ENCODE measurements around the gene TARBP1.

The TARBP1 gene

DNA sequence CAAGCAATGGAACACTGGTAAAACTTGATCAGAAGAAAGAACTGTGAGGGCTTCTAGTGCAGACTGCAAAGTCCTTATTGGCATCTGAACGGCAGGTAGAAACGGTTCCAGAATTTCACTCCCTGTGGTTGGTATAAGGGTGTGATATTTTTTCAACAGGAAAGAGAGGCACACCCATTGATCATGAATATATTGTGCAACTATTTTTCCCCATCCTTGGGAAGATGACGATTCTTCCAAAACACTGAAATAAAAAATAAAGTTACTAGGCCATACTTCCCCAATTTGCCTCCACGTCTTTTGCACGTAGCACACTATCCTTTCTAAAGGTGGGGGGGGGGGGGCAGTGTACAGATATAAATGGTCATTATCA, 49.6 kb downstream of the TARBP1 start:
- Histone ChIP-seq H3K27ac (ENCODE audit: low read length) (no peak overlapping the region), H3K9ac (ENCODE audit: low read length) (no peak overlapping the region), H3K4me3 (ENCODE audit: low read length) (no peak overlapping the region), H3K4me1 (ENCODE audit: control insufficient read depth, low read depth, low read length) (no peaks in the 10 kb centered on the region), H3K27me3 (ENCODE audit: control insufficient read depth, insufficient read depth, low read length) (no peaks in the 10 kb centered on the region), H3K9me3 (ENCODE audit: control insufficient read depth, low read depth, low read length) (no peaks in the 10 kb centered on the region), H3K36me3 (ENCODE audit: control insufficient read depth, low read depth, low read length) (peaks cover 33% of the 10 kb centered on the region)

- no peak overlapping the region for H3K27ac ChIP-seq (ENCODE audit: low read length)
- peaks cover 36% of the 10 kb centered on the region for H3K36me3 ChIP-seq (ENCODE audit: control insufficient read depth, low read depth, low read length)
- no peaks in the 10 kb centered on the region for H3K4me1 ChIP-seq (ENCODE audit: control insufficient read depth, low read depth, low read length)
- no peaks in the 10 kb centered on the region for H3K27me3 ChIP-seq (ENCODE audit: control insufficient read depth, insufficient read depth, low read length)
- no peak overlapping the region for H3K9ac ChIP-seq (ENCODE audit: low read length)
- no peak overlapping the region for H3K4me3 ChIP-seq (ENCODE audit: low read length)
- H3K9me3 ChIP-seq (ENCODE audit: control insufficient read depth, low read depth, low read length): no peaks in the 10 kb centered on the region
Observed at GRCh38 chr1:234427950-234428646, 50.9 kb downstream of the TARBP1 start.

DNA sequence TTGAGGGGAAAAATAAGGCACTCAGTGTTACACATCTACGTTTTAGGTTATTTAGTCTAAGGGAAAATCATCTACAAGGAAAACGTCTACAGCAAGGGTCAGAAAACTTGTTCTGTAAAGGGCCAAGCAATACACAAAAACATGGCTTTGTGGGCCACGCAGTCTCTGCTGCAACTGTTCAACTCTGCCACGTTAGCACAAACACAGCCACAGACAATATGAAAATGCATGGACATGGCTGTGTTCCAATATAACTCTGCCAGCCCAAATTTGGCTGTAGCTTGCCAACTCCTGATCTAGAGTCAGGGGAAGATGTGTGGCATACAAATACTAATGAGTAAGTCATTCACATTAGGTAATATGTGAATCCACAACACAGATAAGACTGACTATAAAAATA, 65.0 kb downstream of the TARBP1 start:
- Histone ChIP-seq H3K4me1 (ENCODE audit: control insufficient read depth, low read depth, low read length) (no peaks in the 10 kb centered on the region), H3K27ac (ENCODE audit: low read length) (no peak overlapping the region), H3K4me3 (ENCODE audit: low read length) (no peak overlapping the region), H3K9me3 (ENCODE audit: control insufficient read depth, low read depth, low read length) (no peaks in the 10 kb centered on the region), H3K27me3 (ENCODE audit: control insufficient read depth, insufficient read depth, low read length) (no peaks in the 10 kb centered on the region), H3K36me3 (ENCODE audit: control insufficient read depth, low read depth, low read length) (peaks cover 8% of the 10 kb centered on the region), H3K9ac (ENCODE audit: low read length) (no peak overlapping the region)

GRCh38 chr1:234413485-234413884, 65.5 kb downstream of the TARBP1 start:
- no peak overlapping the region for H3K27ac ChIP-seq (ENCODE audit: low read length)
- H3K4me1 ChIP-seq (ENCODE audit: control insufficient read depth, low read depth, low read length): no peaks in the 10 kb centered on the region
- peaks cover 8% of the 10 kb centered on the region for H3K36me3 ChIP-seq (ENCODE audit: control insufficient read depth, low read depth, low read length)

DNA sequence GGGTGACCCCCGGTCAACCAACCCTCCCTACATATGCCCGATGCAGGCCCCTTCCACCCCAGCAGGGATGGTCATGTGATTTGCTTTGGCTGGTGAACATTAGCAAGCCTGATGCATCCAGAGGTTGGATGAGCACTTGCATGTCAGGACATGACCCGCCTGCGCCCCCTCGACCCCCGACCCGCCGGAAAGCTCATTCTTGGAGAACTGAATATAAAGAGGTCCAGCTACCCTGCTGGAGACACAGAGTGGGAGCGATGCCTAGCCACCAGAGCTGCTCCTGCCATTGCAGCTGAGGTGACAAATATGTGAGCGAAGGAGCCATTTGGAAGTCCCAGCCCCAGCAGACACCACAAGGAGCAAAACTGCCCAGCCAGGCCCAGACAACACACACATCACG, 66.1 kb downstream of the TARBP1 start:
- no peaks in the 10 kb centered on the region for H3K27me3 ChIP-seq (ENCODE audit: control insufficient read depth, insufficient read depth, low read length)
- no peaks in the 10 kb centered on the region for H3K9me3 ChIP-seq (ENCODE audit: control insufficient read depth, low read depth, low read length)
- no peaks in the 10 kb centered on the region for H3K4me1 ChIP-seq (ENCODE audit: control insufficient read depth, low read depth, low read length)
- H3K4me3 ChIP-seq (ENCODE audit: low read length): no peak overlapping the region
- peaks cover 8% of the 10 kb centered on the region for H3K36me3 ChIP-seq (ENCODE audit: control insufficient read depth, low read depth, low read length)
- H3K27ac ChIP-seq (ENCODE audit: low read length): no peak overlapping the region
- H3K9ac ChIP-seq (ENCODE audit: low read length): no peak overlapping the region

More at GRCh38 chr1:234413485-234413884, 65.5 kb downstream of the TARBP1 start:
- Histone ChIP-seq H3K9ac (ENCODE audit: low read length) (no peak overlapping the region), H3K9me3 (ENCODE audit: control insufficient read depth, low read depth, low read length) (no peaks in the 10 kb centered on the region), H3K4me3 (ENCODE audit: low read length) (no peak overlapping the region), H3K27me3 (ENCODE audit: control insufficient read depth, insufficient read depth, low read length) (no peaks in the 10 kb centered on the region)

DNA sequence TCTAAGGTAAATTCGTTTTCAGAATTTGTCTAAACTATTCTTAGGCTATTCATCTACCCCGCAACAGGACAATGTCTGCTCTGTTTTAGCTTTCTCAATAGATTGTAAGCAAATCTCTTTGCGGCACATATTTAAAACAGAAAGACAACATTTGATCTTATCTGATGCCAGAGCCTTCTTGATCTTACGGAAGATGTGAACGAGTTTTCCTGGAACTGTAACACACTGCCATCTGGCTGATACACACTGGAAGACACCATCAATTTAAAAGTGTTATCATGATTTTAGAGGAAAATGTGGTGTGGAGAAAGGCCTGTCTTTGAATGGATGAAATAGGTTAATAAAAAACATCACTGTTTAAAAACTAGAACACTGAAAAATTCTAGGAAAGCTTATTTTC, 69.7 kb downstream of the TARBP1 start:
- no peaks in the 10 kb centered on the region for H3K4me1 ChIP-seq (ENCODE audit: control insufficient read depth, low read depth, low read length)
- no peak overlapping the region for H3K4me3 ChIP-seq (ENCODE audit: low read length)
- no peaks in the 10 kb centered on the region for H3K27me3 ChIP-seq (ENCODE audit: control insufficient read depth, insufficient read depth, low read length)
- no peak overlapping the region for H3K27ac ChIP-seq (ENCODE audit: low read length)
- H3K9ac ChIP-seq (ENCODE audit: low read length): no peak overlapping the region
- H3K36me3 ChIP-seq (ENCODE audit: control insufficient read depth, low read depth, low read length): peaks cover 12% of the 10 kb centered on the region
- no peaks in the 10 kb centered on the region for H3K9me3 ChIP-seq (ENCODE audit: control insufficient read depth, low read depth, low read length)

DNA sequence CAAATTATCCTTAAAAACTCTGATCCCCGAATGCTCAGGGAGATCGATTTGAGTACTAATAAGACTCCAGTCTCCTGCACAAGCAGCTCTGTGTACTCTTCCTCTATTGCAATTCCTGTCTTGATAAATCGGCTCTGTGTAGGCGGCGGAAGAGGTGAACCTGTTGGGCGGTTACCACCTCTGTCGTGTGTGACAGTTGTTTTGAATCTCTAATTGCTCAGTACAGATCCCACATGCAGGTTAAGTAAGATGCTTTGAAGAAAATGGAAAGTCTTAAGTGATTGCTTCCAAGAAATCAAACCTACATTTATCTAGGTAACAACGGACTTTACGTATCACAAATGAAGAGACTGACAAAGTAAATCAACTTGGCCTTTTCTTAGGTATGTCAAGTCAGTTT, 70.2 kb downstream of the TARBP1 start:
- Histone ChIP-seq H3K9ac (ENCODE audit: low read length) (no peak overlapping the region), H3K9me3 (ENCODE audit: control insufficient read depth, low read depth, low read length) (no peaks in the 10 kb centered on the region), H3K4me1 (ENCODE audit: control insufficient read depth, low read depth, low read length) (no peaks in the 10 kb centered on the region), H3K36me3 (ENCODE audit: control insufficient read depth, low read depth, low read length) (peaks cover 10% of the 10 kb centered on the region), H3K27ac (ENCODE audit: low read length) (no peak overlapping the region), H3K4me3 (ENCODE audit: low read length) (no peak overlapping the region), H3K27me3 (ENCODE audit: control insufficient read depth, insufficient read depth, low read length) (no peaks in the 10 kb centered on the region)

GRCh38 chr1:234406871-234407270, 72.1 kb downstream of the TARBP1 start:
- Histone ChIP-seq H3K4me1 (ENCODE audit: control insufficient read depth, low read depth, low read length) (no peaks in the 10 kb centered on the region), H3K9me3 (ENCODE audit: control insufficient read depth, low read depth, low read length) (no peaks in the 10 kb centered on the region), H3K27me3 (ENCODE audit: control insufficient read depth, insufficient read depth, low read length) (no peaks in the 10 kb centered on the region), H3K27ac (ENCODE audit: low read length) (no peak overlapping the region), H3K36me3 (ENCODE audit: control insufficient read depth, low read depth, low read length) (peaks cover 4% of the 10 kb centered on the region), H3K4me3 (ENCODE audit: low read length) (no peak overlapping the region), H3K9ac (ENCODE audit: low read length) (no peak overlapping the region)

- H3K9me3 ChIP-seq (ENCODE audit: control insufficient read depth, low read depth, low read length): no peaks in the 10 kb centered on the region
- no peaks in the 10 kb centered on the region for H3K4me1 ChIP-seq (ENCODE audit: control insufficient read depth, low read depth, low read length)
- H3K27ac ChIP-seq (ENCODE audit: low read length): no peak overlapping the region
- H3K9ac ChIP-seq (ENCODE audit: low read length): no peak overlapping the region
- no peaks in the 10 kb centered on the region for H3K27me3 ChIP-seq (ENCODE audit: control insufficient read depth, insufficient read depth, low read length)
- H3K36me3 ChIP-seq (ENCODE audit: control insufficient read depth, low read depth, low read length): peaks cover 7% of the 10 kb centered on the region
- H3K4me3 ChIP-seq (ENCODE audit: low read length): no peak overlapping the region
Observed at GRCh38 chr1:234405676-234406075, 73.3 kb downstream of the TARBP1 start.

DNA sequence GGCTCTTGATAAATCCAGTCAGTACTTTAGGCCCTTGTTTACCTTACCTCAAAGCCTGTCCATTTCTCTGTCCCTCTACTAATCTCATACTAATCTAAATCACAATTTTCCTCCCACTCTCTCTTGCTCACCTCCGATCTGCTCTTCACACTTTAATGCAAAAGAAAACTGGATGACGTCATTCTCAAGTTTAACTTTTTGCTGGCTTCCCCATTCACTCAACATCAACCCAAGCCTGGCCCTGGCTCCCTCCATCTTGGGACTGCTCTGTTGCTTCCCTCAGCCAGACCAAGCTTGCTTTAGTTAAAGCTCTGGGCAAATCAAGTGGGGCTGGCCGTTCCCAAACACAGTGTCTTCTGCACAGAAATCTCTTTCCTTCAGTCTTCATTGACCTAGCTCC, 76.0 kb downstream of the TARBP1 start:
- Histone ChIP-seq H3K27me3 (ENCODE audit: control insufficient read depth, insufficient read depth, low read length) (no peaks in the 10 kb centered on the region), H3K9me3 (ENCODE audit: control insufficient read depth, low read depth, low read length) (no peaks in the 10 kb centered on the region), H3K4me3 (ENCODE audit: low read length) (no peak overlapping the region), H3K4me1 (ENCODE audit: control insufficient read depth, low read depth, low read length) (no peaks in the 10 kb centered on the region), H3K36me3 (ENCODE audit: control insufficient read depth, low read depth, low read length) (peaks cover 8% of the 10 kb centered on the region), H3K27ac (ENCODE audit: low read length) (no peak overlapping the region), H3K9ac (ENCODE audit: low read length) (no peak overlapping the region)

- H3K36me3 ChIP-seq (ENCODE audit: control insufficient read depth, low read depth, low read length): peaks cover 8% of the 10 kb centered on the region
- no peak overlapping the region for H3K4me3 ChIP-seq (ENCODE audit: low read length)
- no peaks in the 10 kb centered on the region for H3K27me3 ChIP-seq (ENCODE audit: control insufficient read depth, insufficient read depth, low read length)
- no peaks in the 10 kb centered on the region for H3K4me1 ChIP-seq (ENCODE audit: control insufficient read depth, low read depth, low read length)
- H3K27ac ChIP-seq (ENCODE audit: low read length): no peak overlapping the region
- no peaks in the 10 kb centered on the region for H3K9me3 ChIP-seq (ENCODE audit: control insufficient read depth, low read depth, low read length)
- no peak overlapping the region for H3K9ac ChIP-seq (ENCODE audit: low read length)
Observed at GRCh38 chr1:234401658-234402057, 77.3 kb downstream of the TARBP1 start.

DNA sequence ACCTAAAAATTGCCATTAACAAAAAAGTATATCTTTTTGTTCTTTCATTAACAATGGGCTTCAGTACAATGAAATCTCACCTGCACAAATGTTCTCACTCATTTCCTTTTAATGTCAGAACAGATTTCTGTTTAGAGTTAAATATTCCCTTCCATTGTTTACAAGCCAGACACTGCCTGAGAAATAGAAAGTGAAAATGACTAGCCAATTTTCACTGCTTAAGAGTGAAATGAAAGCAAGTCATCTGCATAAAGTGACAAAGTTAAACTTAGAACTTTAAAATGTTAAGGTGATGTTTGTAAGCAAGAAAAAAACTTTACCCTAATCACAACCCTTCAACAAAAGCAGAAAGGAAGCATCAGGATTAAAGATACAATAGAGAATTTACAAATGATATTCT, 78.2 kb downstream of the TARBP1 start:
- no peak overlapping the region for H3K9ac ChIP-seq (ENCODE audit: low read length)
- no peak overlapping the region for H3K27ac ChIP-seq (ENCODE audit: low read length)
- no peaks in the 10 kb centered on the region for H3K27me3 ChIP-seq (ENCODE audit: control insufficient read depth, insufficient read depth, low read length)
- no peak overlapping the region for H3K4me3 ChIP-seq (ENCODE audit: low read length)
- H3K36me3 ChIP-seq (ENCODE audit: control insufficient read depth, low read depth, low read length): peaks cover 6% of the 10 kb centered on the region
- no peaks in the 10 kb centered on the region for H3K9me3 ChIP-seq (ENCODE audit: control insufficient read depth, low read depth, low read length)
- no peaks in the 10 kb centered on the region for H3K4me1 ChIP-seq (ENCODE audit: control insufficient read depth, low read depth, low read length)
